Sigmoid colon (tissue), 7 donors: Measurements from ENCODE around the gene CYP4F8. TPM values are rescaled to one million over a fixed set of nuclear protein-coding genes. Genes with fewer than 3 reads are reported as not detected.
"Not testable (repeated sequence)": the region's sequence is repeated elsewhere in the genome, so short reads cannot be mapped to it uniquely, and the experiment has no call there.

Experiments used
- DNase-seq: peaks from one replicate; pipeline ENCODE4 v3.0.0-alpha.2; 2019
- H3K27ac ChIP-seq, 4 donors: fragments of 200-600 bp; sonication (generic); one replicate each; pipeline ENCODE4 v1.5.1; 2016 to 2019; ENCODE audit warnings: mild to moderate bottlenecking in 1 of 4
- H3K27me3 ChIP-seq, 3 donors: fragments of 200-600 bp; sonication (generic); one replicate each; pipeline ENCODE4 v1.5.1; 2019; ENCODE audit warnings: mild to moderate bottlenecking in 1 of 3
- H3K36me3 ChIP-seq, 4 donors: fragments of 200-600 bp; sonication (generic); one replicate each; pipeline ENCODE4 v1.5.1; 2016 to 2019
- H3K4me1 ChIP-seq, 4 donors: fragments of 200-600 bp; sonication (generic); one replicate each; pipeline ENCODE4 v1.5.1; 2017 to 2019
- H3K4me3 ChIP-seq, 4 donors: fragments of 200-600 bp; sonication (generic); one replicate each; pipeline ENCODE4 v1.5.1; 2017 to 2019; ENCODE audit warnings: mild to moderate bottlenecking in 2 of 4, moderate library complexity in 1 of 4
- H3K9me3 ChIP-seq, 4 donors: fragments of 200-600 bp in 3 of 4; sonication (generic) in 3 of 4; one replicate each; pipeline versions ENCODE4 v1.5.1 to v1.6.1; 2013 to 2019
- EP300 ChIP-seq, 4 donors: sonication (generic); formaldehyde crosslinking; IDR thresholded peaks; one replicate each; pipeline ENCODE4 v1.6.1; 2017; ENCODE audit warnings: antibody characterized with exemption in 4 of 4
- POLR2A ChIP-seq, 2 donors: fragments of 450-650 bp; IDR thresholded peaks; one replicate each; pipeline ENCODE4 v1.6.1; 2016; ENCODE audit warnings: antibody characterized with exemption in 2 of 2, mild to moderate bottlenecking in 2 of 2, moderate library complexity in 2 of 2
- POLR2AphosphoS5 ChIP-seq, 4 donors: sonication (generic); formaldehyde crosslinking; IDR thresholded peaks; one replicate each; pipeline ENCODE4 v1.6.1; 2017; ENCODE audit warnings: antibody characterized with exemption in 4 of 4
- WGBS, 2 donors: extraction: QIAGEN DNeasy Blood & Tissue Kit; methylation state at CpG; one replicate each; pipeline ENCODE4 v1.1.7; 2013; 5-methylcytosine and 5-hydroxymethylcytosine counted together
- intact Hi-C: fragments of 100-400 bp; cut with DNase I; formaldehyde crosslinking; loops from one replicate; pipeline ENCODE4 v1.15.1; 2023
- polyA plus RNA-seq, 3 donors: library from polyadenylated mRNA; stranded (reverse); fragments of 200-250 nt; gene quantifications; one replicate each; pipeline ENCODE4 v1.2.3, GENCODE V29; 2013
- total RNA-seq, 4 donors: library from RNA; depleted of rRNA; stranded (reverse); fragments of >200 nt; gene quantifications; one replicate each; pipeline ENCODE4 v1.1.0, GENCODE V29; 2016
- TF ChIP-seq, protein P1 (sequence below), 4 experiments: fragments of 450-650 bp in 3 of 4; fragments of 200-600 bp in 1 of 4; IDR thresholded peaks; one replicate each; pipeline ENCODE4 v1.5.1; 2016 to 2019; ENCODE audit warnings: antibody characterized with exemption in 4 of 4, mild to moderate bottlenecking in 3 of 4, moderate library complexity in 2 of 4
- donor health status: healthy with polysubstance abuse.
- donor health status: Bipolar disorder and iron deficiency.
- donor health status: healthy.

The CYP4F8 gene
- total and polyA plus RNA-seq, 7 donors: not detected

DNA sequence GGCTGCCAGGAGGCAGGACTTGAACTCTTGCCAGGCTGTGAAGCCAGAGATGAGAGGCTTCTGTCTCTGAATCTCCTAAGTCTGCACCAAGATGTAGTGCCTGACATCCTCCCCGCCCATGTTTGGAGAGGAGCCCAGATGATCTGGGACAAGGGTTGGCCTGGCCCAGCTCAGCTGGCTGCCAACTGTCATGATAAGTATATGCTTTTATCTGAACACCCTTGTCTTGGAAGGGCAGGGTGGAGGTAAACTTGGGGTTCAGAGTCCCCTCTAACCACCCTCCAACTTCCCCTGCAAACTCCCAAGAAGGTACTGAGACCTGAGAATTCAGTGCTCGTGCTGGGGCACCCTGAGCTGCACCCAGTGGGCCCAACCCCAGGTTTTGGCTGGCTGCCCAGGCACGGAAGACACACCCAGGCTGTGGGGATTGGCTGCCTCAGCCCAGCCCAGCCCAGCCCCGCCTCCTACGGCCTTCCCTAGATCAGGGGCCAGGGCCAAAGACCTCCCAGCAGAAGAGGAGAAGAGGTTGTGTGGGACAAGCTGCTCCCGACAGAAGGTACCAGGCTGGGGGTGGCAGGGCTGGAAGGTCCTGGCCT, 57.7 kb downstream of the CYP4F8 start, which contains the start of gene CYP4F12:
TSS of gene CYP4F12 (plus strand) at position 508 of the 596 bp plus-strand sequence. CDS start 443 bp downstream, outside the sequence.
- Histone ChIP-seq H3K4me3 (peak within 1 kb of the TSS in 2 of 4 donors; percentile 20 to 28), H3K27ac (peak within 1 kb of the TSS; percentile 61 to 76 (median 72)), H3K4me1 (peaks cover 0 to 21% (median 17%) of the 10 kb centered on the region in 4 donors), H3K36me3 (no peaks in the 10 kb centered on the region), H3K9me3 (no peaks in the 10 kb centered on the region), H3K27me3 (no peaks in the 10 kb centered on the region)
- WGBS, 2 donors: 9 to 34% methylated on average over 6 of the region's 6 CpGs
- TF ChIP-seq POLR2AphosphoS5 (IDR thresholded peaks at IDR 0.05): peak in 3 of 4 donors; percentile 42 to 78 (median 75)
- TF ChIP-seq POLR2A (IDR thresholded peaks at IDR 0.05): peak in 1 of 2 donors; percentile 24
- TF ChIP-seq, protein P1, sequence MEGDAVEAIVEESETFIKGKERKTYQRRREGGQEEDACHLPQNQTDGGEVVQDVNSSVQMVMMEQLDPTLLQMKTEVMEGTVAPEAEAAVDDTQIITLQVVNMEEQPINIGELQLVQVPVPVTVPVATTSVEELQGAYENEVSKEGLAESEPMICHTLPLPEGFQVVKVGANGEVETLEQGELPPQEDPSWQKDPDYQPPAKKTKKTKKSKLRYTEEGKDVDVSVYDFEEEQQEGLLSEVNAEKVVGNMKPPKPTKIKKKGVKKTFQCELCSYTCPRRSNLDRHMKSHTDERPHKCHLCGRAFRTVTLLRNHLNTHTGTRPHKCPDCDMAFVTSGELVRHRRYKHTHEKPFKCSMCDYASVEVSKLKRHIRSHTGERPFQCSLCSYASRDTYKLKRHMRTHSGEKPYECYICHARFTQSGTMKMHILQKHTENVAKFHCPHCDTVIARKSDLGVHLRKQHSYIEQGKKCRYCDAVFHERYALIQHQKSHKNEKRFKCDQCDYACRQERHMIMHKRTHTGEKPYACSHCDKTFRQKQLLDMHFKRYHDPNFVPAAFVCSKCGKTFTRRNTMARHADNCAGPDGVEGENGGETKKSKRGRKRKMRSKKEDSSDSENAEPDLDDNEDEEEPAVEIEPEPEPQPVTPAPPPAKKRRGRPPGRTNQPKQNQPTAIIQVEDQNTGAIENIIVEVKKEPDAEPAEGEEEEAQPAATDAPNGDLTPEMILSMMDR (IDR thresholded peaks at IDR 0.05): no peak
- intact Hi-C loops: loop anchor here (2.0 to 5.0 kb wide), 2 partner anchors 110 to 164 kb away; no protein-coding TSS in a partner anchor
- DNase-seq: peak; percentile 97

DNA sequence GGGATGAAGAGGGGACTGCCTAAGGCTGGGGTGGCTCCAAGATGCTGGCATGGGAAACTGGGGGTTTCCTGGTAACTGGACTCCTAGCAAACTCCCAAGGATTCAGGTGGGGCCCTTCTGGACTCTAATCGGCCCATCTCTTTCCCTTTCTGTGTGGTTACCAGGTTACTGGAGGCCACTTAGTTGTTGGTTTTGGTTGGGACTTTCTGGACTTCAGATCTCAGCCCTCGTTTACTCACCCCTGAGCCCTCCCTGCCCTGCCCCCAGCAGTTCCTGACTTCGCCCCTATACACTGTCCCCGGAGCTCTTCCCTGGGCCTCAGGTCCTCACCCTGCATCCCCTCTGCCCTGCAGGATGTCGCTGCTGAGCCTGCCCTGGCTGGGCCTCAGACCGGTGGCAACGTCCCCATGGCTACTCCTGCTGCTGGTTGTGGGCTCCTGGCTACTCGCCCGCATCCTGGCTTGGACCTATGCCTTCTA, 58.2 kb downstream of the CYP4F8 start:
- Histone ChIP-seq H3K4me3 (peak overlapping the region in 2 of 4 donors; percentile 20 to 28), H3K9me3 (no peaks in the 10 kb centered on the region), H3K36me3 (no peaks in the 10 kb centered on the region), H3K27ac (peak overlapping the region; percentile 61 to 76 (median 72)), H3K27me3 (no peaks in the 10 kb centered on the region), H3K4me1 (peaks cover 0 to 21% (median 17%) of the 10 kb centered on the region in 4 donors)
- WGBS, 2 donors: 6 to 26% methylated on average over 9 of the region's 9 CpGs
- no peak for TF ChIP-seq POLR2A (IDR thresholded peaks at IDR 0.05)
- TF ChIP-seq POLR2AphosphoS5 (IDR thresholded peaks at IDR 0.05): no peak
- TF ChIP-seq, protein P1 (IDR thresholded peaks at IDR 0.05): no peak
- no peak for TF ChIP-seq EP300 (IDR thresholded peaks at IDR 0.05)
- intact Hi-C loops: loop anchor here (2.0 to 5.0 kb wide), 2 partner anchors 109 to 164 kb away; no protein-coding TSS in a partner anchor
- DNase-seq: no peak

DNA sequence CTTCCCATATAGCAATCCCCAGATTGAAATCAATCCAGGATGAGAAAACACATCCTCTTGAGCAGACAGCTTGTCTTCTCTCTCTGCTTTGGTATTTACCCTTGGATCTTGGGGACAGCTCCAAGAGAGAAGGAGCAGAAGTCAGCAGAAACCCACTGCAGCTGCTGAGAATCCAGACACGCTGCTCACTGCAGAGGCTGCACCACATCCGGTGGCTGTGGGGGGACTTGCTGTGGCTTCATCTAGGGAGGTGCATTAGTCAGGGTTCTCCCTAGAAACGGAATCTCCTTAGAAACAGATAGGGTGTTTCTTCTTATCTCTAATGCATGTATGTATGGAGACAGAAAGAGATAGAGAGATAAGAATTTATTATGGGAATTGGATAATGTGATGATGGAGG, 60.5 kb downstream of the CYP4F8 start:
- intact Hi-C loops: no loop called here
- 60 to 75% methylated on average over 3 of the region's 3 CpGs for WGBS, 2 donors
- H3K27ac ChIP-seq: no peak overlapping the region

DNA sequence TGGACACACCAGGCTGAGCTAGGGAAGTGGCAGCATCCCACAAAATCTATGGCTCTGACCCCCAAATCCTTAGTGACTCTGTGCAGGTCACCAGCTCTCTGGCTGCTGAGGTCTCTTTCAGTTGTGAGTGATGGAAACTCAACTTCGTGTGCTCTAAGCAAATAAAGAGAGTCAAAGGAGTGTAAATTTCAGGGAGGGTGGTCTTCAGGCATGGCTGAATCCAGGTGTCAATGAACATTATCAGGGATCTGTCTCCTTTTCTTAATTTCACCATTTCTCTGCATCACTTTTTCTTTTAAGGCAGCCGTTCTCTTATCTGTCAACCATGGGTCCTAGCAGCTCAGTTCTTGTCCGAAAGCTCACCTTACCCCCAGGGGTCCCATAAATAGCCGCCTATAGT, 64.1 kb downstream of the CYP4F8 start:
- Histone ChIP-seq H3K27me3 (no peaks in the 10 kb centered on the region), H3K4me3 (no peak overlapping the region), H3K36me3 (peaks cover 0 to 31% (median 1%) of the 10 kb centered on the region in 4 donors), H3K9me3 (no peaks in the 10 kb centered on the region), H3K27ac (no peak overlapping the region), H3K4me1 (no peaks in the 10 kb centered on the region)
- 20 to 23% methylated on average over 4 of the region's 4 CpGs for whole genome bisulfite sequencing, 2 donors
- TF ChIP-seq POLR2AphosphoS5 (IDR thresholded peaks at IDR 0.05) (no peak), EP300 (IDR thresholded peaks at IDR 0.05) (no peak), POLR2A (IDR thresholded peaks at IDR 0.05) (no peak)
- TF ChIP-seq, protein P1 (IDR thresholded peaks at IDR 0.05): no peak
- no peak for DNase-seq
- intact Hi-C loops: no loop called here

More for the DNA sequence above, 60.5 kb downstream of the CYP4F8 start:
- TF ChIP-seq POLR2A (IDR thresholded peaks at IDR 0.05) (no peak), POLR2AphosphoS5 (IDR thresholded peaks at IDR 0.05) (no peak), EP300 (IDR thresholded peaks at IDR 0.05) (no peak)
- TF ChIP-seq, protein P1 (IDR thresholded peaks at IDR 0.05): no peak
- Histone ChIP-seq H3K4me1 (peaks cover 0 to 21% (median 17%) of the 10 kb centered on the region in 4 donors), H3K4me3 (no peak overlapping the region), H3K9me3 (no peaks in the 10 kb centered on the region), H3K36me3 (peaks cover 0 to 5% (median 0%) of the 10 kb centered on the region in 4 donors), H3K27me3 (no peaks in the 10 kb centered on the region)
- no peak for DNase-seq

DNA sequence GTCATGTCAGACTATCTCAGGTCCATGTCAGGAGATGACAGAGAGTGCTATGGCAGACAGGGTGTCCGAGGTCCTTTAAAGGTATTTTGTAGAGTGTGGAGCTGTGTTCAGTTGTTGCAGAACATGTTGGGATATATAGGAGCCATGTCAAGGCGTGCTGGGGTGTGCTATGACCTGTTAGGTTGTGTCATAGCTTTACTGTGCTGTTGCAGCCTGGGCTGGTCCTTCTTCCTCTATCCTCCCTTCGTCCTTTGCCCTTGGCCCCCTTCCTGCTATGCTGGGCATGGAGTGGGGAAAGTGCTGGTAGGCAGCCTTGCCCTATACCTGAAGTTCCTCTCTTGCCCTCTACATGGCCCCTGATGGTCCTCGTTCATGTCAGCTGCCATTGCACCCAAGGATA, 64.8 kb downstream of the CYP4F8 start:
- intact Hi-C loops, H3K4me1 ChIP-seq, H3K9me3 ChIP-seq, DNase-seq, H3K4me3 ChIP-seq, H3K27ac ChIP-seq, H3K27me3 ChIP-seq: not testable (repeated sequence)
- H3K36me3 ChIP-seq: peaks cover 0 to 33% (median 1%) of the 10 kb centered on the region in 4 donors
- 67 to 88% methylated on average over 4 of the region's 4 CpGs for WGBS, 2 donors
